Sciatic nerve (tissue), 2 donors: ENCODE measurements around the gene AFAP1. TPM values are rescaled to one million over a fixed set of nuclear protein-coding genes. Genes with fewer than 3 reads are reported as not detected.

Experiments used
- ATAC-seq: fragments of 200-7000 bp; cut with Tn5 transposase; one replicate; pipeline ENCODE4 v1.9.1; 2020; ENCODE audit warnings: mild to moderate bottlenecking, moderate library complexity
- DNase-seq: peaks from one replicate; pipeline ENCODE4 v3.0.0-alpha.2; 2020; ENCODE audit warnings: low spot score
- intact Hi-C: fragments of 100-400 bp; cut with DNase I; formaldehyde crosslinking; loops from one replicate; pipeline ENCODE4 v1.14.2; 2022
- total RNA-seq: library from RNA; stranded (reverse); fragmentation: NEBNext Ultra II Directional; extraction: Animal tissue kit (Norgen Biotek cat#: 25700); gene quantifications from one replicate; pipeline ENCODE4 v1.2.1, GENCODE V29; 2021
- donor health status: DM: no; HTN: no; CAD: no.
- donor health status: DM: no; HTN: no; CAD: no.

Gene AFAP1
- total RNA-seq, 1 donor from 2014 or later = 64.5 TPM

DNA sequence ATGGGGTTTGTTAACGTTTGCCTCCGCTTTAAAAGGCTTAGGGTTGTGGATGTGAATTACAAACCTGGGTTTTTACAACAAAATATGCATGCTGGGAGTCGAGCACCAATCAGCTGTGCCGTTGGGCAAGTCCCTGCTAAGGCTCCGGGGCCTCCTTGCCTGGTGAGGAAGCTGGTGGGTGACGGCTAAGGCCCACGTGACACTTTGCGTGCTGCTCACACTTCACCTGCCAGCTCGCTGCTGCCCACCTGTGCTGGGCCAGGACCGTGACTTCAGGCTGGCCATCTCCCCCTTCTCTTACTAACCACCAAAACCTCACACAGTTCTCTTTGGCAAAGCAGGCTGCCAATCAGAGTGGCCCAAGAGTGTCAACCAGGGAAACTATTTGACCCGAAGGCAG lies 178.3 kb downstream of the AFAP1 start:
- no peak for DNase-seq
- intact Hi-C loops = no loop called here
- ATAC-seq = no peak

- intact Hi-C loops = no loop called here
- ATAC-seq (no peak), DNase-seq (no peak)
Measured at GRCh38 chr4:7760706-7761105, 179.0 kb downstream of the AFAP1 start.

GRCh38 chr4:7760228-7760627 lies 179.4 kb downstream of the AFAP1 start:
- intact Hi-C loops = no loop called here
- DNase-seq (no peak), ATAC-seq (no peak)

- ATAC-seq (no peak), DNase-seq (no peak)
- intact Hi-C loops = no loop called here
Measured at GRCh38 chr4:7759635-7760034, 180.0 kb downstream of the AFAP1 start.

GRCh38 chr4:7759216-7759615 lies 180.4 kb downstream of the AFAP1 start:
- intact Hi-C loops = no loop called here
- ATAC-seq (no peak), DNase-seq (no peak)

- no peak for ATAC-seq
- intact Hi-C loops = no loop called here
- no peak for DNase-seq
Measured at GRCh38 chr4:7758476-7758875, 181.2 kb downstream of the AFAP1 start.

DNA sequence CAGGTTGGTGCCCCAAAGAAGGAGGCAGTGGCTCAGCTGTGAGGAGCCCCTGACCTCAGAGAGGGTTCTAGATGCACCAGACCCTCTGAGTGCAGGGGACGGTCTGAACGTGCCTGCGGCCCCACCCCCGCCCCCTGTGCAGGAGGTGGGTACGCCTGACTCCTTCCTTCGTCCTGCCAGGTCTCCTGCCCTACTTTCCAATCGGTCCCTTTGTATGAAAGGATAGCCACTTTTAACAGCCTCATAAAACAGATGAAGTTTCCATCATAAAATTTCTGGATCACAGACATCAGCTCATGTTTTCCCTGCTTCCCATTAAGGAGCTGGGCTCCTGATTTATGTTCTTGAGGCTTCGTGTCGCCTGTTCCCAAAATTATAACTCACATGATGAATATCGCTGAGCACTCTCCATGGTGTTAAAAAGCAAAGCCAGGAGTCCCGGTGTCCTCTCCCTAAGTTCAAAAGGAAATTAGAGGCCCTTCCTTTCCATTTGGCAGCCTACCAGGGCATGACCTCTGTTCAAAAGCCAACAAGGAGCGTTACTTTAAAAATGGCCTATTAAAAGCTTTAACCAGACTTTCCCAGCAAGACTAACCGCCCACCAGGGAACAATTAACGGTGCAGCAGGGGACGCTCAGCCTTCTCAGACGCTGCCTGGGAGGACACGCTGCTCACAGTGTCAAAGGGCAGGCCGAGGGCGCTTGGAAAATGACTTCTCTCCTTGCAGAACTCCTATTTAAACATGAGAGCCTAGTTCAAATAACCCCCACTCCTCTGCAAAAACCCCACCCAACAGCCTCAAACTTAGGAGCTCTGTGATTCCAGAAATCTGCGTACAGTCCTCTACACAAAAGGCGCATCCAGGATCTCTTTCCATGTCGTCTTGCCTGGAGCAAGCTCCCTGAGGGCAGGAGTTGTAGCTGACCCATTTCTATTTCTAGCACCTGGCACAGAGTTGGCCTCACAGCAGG lies 181.9 kb downstream of the AFAP1 start:
- peak; percentile 33 for ATAC-seq
- intact Hi-C loops = no loop called here
- no peak for DNase-seq

GRCh38 chr4:7756561-7757355 lies 182.9 kb downstream of the AFAP1 start:
- no peak for DNase-seq
- peak; percentile 5 for ATAC-seq
- intact Hi-C loops = no loop called here

DNA sequence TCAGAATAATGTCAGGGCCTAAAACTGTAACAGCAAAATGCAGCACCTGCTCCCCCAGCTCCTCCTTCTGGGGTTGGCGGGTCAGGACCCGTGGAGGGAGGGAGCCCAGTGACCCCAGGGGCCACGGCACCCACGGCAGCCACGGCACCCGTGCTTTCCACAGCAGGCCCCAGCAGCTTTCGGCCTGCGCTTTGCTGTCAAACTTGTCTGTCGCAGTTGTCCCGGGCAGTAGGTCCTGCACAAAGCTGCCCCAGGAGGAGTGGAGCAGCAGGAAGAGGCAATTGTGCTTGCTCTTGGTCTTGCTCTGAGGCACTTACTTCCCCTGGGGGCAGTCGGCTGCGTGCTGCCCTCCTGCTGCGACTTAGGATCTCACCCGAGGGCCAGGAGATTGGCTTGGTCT lies 183.6 kb downstream of the AFAP1 start:
- ATAC-seq (no peak), DNase-seq (no peak)
- intact Hi-C loops = no loop called here

GRCh38 chr4:7755561-7755960 lies 184.1 kb downstream of the AFAP1 start:
- intact Hi-C loops = no loop called here
- ATAC-seq = no peak
- no peak for DNase-seq

GRCh38 chr4:7754565-7755262 lies 184.9 kb downstream of the AFAP1 start:
- DNase-seq = no peak
- intact Hi-C loops = no loop called here
- no peak for ATAC-seq

- no peak for ATAC-seq
- intact Hi-C loops = no loop called here
- DNase-seq = no peak
Measured at GRCh38 chr4:7753931-7754465, 185.7 kb downstream of the AFAP1 start.

GRCh38 chr4:7753271-7753670 lies 186.4 kb downstream of the AFAP1 start:
- DNase-seq = no peak
- ATAC-seq = no peak
- intact Hi-C loops = no loop called here

GRCh38 chr4:7752649-7753048 lies 187.0 kb downstream of the AFAP1 start:
- intact Hi-C loops = no loop called here
- ATAC-seq (no peak), DNase-seq (no peak)

DNA sequence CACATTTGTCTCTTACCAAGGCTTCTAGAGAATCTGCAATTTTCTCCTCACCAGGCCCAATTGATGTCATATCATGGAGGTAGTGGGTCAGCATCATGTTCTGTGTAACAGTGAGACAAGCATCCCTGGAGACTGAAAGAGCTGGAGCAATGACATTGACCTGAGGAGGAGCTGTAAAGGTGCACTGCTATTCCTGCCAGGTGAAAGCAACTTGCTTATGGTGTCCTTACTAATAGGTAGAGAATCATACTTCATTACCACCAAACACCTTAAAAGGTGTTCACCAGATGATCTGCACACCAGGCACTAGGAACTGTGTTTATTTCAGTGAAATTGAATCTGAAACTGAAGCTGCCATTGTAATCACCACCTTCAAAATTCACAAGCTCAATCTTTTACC lies 188.7 kb downstream of the AFAP1 start:
- DNase-seq (no peak), ATAC-seq (no peak)
- intact Hi-C loops = no loop called here

DNA sequence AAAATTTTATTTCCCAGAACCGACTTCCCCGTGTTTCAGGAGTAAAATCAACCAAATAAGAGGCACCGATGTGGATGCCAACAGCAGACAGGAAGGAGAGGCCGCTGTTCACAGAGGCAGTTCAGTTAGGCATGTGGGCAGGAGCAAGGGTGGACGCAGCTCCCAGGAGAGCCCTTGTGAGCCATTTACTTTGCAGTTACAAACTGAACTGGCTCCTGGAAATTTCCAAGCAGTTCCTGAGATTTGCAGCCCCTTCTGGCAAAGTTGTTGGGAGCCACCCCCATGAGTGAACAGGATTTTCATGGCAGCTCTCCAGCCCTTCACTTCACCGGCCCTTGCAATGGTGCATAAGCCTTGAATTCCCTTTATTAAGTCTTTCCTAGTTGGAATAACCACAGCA lies 189.1 kb downstream of the AFAP1 start:
- ATAC-seq (peak; percentile 55), DNase-seq (no peak)
- intact Hi-C loops = no loop called here

DNA sequence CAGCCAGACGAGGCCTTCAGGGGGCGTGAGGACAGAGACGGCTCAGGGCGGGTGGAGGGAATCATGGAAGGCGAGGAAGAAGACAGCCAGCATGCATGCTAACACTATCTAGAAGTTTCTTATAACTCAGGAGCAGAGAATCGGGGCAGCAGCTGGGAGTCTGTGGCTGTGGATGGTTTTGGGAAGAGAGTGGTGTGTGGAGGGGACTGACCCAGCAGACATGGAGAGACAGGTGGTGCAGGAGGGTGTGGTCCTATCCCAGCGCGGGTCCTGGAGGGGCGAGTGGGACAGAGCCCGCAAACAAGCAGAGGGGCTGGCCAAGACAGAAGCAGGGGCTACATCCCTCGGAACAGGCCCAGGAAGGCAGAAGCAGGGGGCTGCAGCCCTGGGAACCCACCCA lies 192.1 kb downstream of the AFAP1 start:
- ATAC-seq (no peak), DNase-seq (no peak)
- intact Hi-C loops = no loop called here

DNA sequence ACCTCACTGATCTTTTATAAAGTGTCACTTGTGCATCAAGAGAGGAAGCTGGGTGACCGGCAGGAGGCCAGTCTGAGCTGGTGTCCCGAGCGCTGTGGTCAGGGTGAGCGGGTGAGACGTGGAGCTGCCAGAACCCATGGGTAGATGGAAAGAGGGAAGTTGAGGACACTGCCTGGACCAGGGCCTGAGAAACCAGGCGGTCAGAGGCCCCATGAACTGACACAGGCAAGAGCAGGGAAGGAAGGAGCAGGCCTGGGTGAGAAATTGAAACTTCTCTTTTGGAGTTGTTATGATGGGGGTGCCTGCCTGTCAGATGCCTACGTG lies 192.6 kb downstream of the AFAP1 start:
- peak; percentile 61 for ATAC-seq
- intact Hi-C loops = no loop called here
- DNase-seq = no peak

GRCh38 chr4:7746351-7747061 lies 193.2 kb downstream of the AFAP1 start:
- intact Hi-C loops = no loop called here
- DNase-seq (no peak), ATAC-seq (no peak)
